GM06990 (cell line): Measurements from ENCODE around the gene PEPD.

Experiments used
- DNase-seq: peaks from one replicate; pipeline ENCODE4 v3.0.0-alpha.2; 2011; ENCODE audit not compliant: insufficient read length; ENCODE audit errors: extremely low read depth
- H3K27me3 ChIP-seq: replicated peaks from 2 replicates; pipeline ENCODE4 v1.6.0; 2011; ENCODE audit warnings: low read length; ENCODE audit not compliant: control insufficient read depth, insufficient read depth
- H3K36me3 ChIP-seq: 2 replicates; pipeline ENCODE4 v1.5.1; 2011; ENCODE audit warnings: low read length; ENCODE audit not compliant: control insufficient read depth, insufficient read depth
- H3K4me3 ChIP-seq: replicated peaks from 2 replicates; pipeline ENCODE4 v1.5.1; 2011; ENCODE audit warnings: low read depth, mild to moderate bottlenecking, control low read depth, low read length
- CTCF ChIP-seq: IDR thresholded peaks from 2 replicates; pipeline ENCODE4 v1.5.1; 2011; ENCODE audit warnings: low read length, control low read depth, mild to moderate bottlenecking, inconsistent platforms; ENCODE audit not compliant: insufficient read depth, poor library complexity, severe bottlenecking

Gene PEPD

GRCh38 chr19:33424181-33424580 lies 97.4 kb downstream of the PEPD start:
- Histone ChIP-seq H3K27me3 (no peaks in the 10 kb centered on the region), H3K36me3 (no peaks in the 10 kb centered on the region), H3K4me3 (no peak overlapping the region)
- no peak for DNase-seq
- no peak for TF ChIP-seq CTCF

- no peak for TF ChIP-seq CTCF
- no peaks in the 10 kb centered on the region for H3K27me3 ChIP-seq
- H3K36me3 ChIP-seq: no peaks in the 10 kb centered on the region
- no peak for DNase-seq
- no peak overlapping the region for H3K4me3 ChIP-seq
These were observed 99.0 kb downstream of the PEPD start for GRCh38 chr19:33422369-33423180.

GRCh38 chr19:33421368-33421767 lies 100.2 kb downstream of the PEPD start:
- no peak for DNase-seq
- TF ChIP-seq CTCF: no peak
- H3K36me3 ChIP-seq: no peaks in the 10 kb centered on the region
- H3K4me3 ChIP-seq: no peak overlapping the region
- no peaks in the 10 kb centered on the region for H3K27me3 ChIP-seq

- no peak for TF ChIP-seq CTCF
- Histone ChIP-seq H3K27me3 (no peaks in the 10 kb centered on the region), H3K4me3 (no peak overlapping the region), H3K36me3 (no peaks in the 10 kb centered on the region)
- DNase-seq: no peak
These were observed 100.8 kb downstream of the PEPD start for GRCh38 chr19:33420821-33421220.

GRCh38 chr19:33419788-33420130 lies 101.8 kb downstream of the PEPD start:
- no peak for DNase-seq
- no peak for TF ChIP-seq CTCF

More at GRCh38 chr19:33419788-33420130, 101.8 kb downstream of the PEPD start:
- H3K36me3 ChIP-seq: no peaks in the 10 kb centered on the region
- H3K27me3 ChIP-seq: no peaks in the 10 kb centered on the region
- no peak overlapping the region for H3K4me3 ChIP-seq
